Neural cell (in vitro differentiated cells): Measurements from ENCODE around the gene RPS24. TPM values are rescaled to one million over a fixed set of nuclear protein-coding genes. Genes with fewer than 3 reads are reported as not detected.

ENCODE experiments used
- H2AFZ ChIP-seq: fragments of 200-600, 300-800 bp; sonication (generic), shearing (Covaris generic); 2 replicates; pipeline ENCODE4 v1.6.0; 2014; ENCODE audit warnings: low read depth, mild to moderate bottlenecking, antibody characterized with exemption, low read length, moderate library complexity
- H3F3A ChIP-seq: fragments of 200-600 bp; shearing (Covaris generic); 2 replicates; pipeline ENCODE4 v1.6.1; 2016; ENCODE audit warnings: mild to moderate bottlenecking, moderate library complexity, mixed read lengths, antibody characterized with exemption, low read length; ENCODE audit not compliant: insufficient read depth, poor library complexity, severe bottlenecking
- H3K27ac ChIP-seq: fragments of 200-600, 300-800 bp; sonication (generic), shearing (Covaris generic); 2 replicates; pipeline ENCODE4 v1.5.1; 2014; ENCODE audit warnings: mild to moderate bottlenecking, low read length, moderate library complexity
- H3K27me3 ChIP-seq: fragments of 300-800, 200-600 bp; sonication (generic), shearing (Covaris generic); 2 replicates; pipeline ENCODE4 v1.6.0; 2014; ENCODE audit warnings: mild to moderate bottlenecking, low read depth, low read length, moderate library complexity; ENCODE audit not compliant: insufficient read depth
- H3K36me3 ChIP-seq: fragments of 300-800, 200-600 bp; sonication (generic), shearing (Covaris generic); 2 replicates; pipeline ENCODE4 v1.5.1; 2014; ENCODE audit warnings: mild to moderate bottlenecking, antibody characterized with exemption, low read length, moderate library complexity; ENCODE audit not compliant: insufficient read depth
- H3K4me2 ChIP-seq: fragments of 300-800, 200-600 bp; sonication (generic), shearing (Covaris generic); 2 replicates; pipeline ENCODE4 v1.6.0; 2014; ENCODE audit warnings: mild to moderate bottlenecking, low read length
- H3K4me3 ChIP-seq: fragments of 300-800, 200-600 bp; sonication (generic), shearing (Covaris generic); 2 replicates; pipeline ENCODE4 v1.5.1; 2014; ENCODE audit warnings: mild to moderate bottlenecking, low read length, moderate library complexity
- H3K79me2 ChIP-seq: fragments of 200-600 bp; shearing (Covaris generic); replicated peaks from 2 replicates; pipeline ENCODE4 v1.6.0; 2014; ENCODE audit warnings: mild to moderate bottlenecking, low read length, moderate library complexity; ENCODE audit not compliant: insufficient read depth
- H3K9ac ChIP-seq: fragments of 300-800, 200-600 bp; sonication (generic), shearing (Covaris generic); 2 replicates; pipeline ENCODE4 v1.6.1; 2016; ENCODE audit warnings: mild to moderate bottlenecking, low read length, mixed read lengths
- H3K9me2 ChIP-seq: fragments of 200-600 bp; shearing (Covaris generic); 2 replicates; pipeline ENCODE4 v1.6.1; 2016; ENCODE audit warnings: mild to moderate bottlenecking, low read length, mixed read lengths; ENCODE audit not compliant: insufficient read depth
- H3K9me3 ChIP-seq: fragments of 200-600, 300-800 bp; sonication (generic), shearing (Covaris generic); 2 replicates; pipeline ENCODE4 v1.6.1; 2016; ENCODE audit warnings: mild to moderate bottlenecking, mixed run types, low read length, moderate library complexity, mixed read lengths
- H4K20me1 ChIP-seq: fragments of 200-600 bp; shearing (Covaris generic); 2 replicates; pipeline ENCODE4 v1.6.1; 2016; ENCODE audit warnings: mild to moderate bottlenecking, mixed run types; ENCODE audit not compliant: insufficient read depth
- EP300 ChIP-seq: fragments of 450-650 bp; conservative IDR thresholded peaks from 2 replicates; pipeline ENCODE4 v1.6.1; 2014; ENCODE audit warnings: antibody characterized with exemption, mild to moderate bottlenecking, moderate library complexity; ENCODE audit not compliant: poor library complexity, severe bottlenecking
- EZH2 ChIP-seq: fragments of 200-600, 300-800 bp; shearing (Covaris generic), sonication (generic); IDR thresholded peaks from 2 replicates; pipeline ENCODE4 v1.6.1; 2014; ENCODE audit warnings: antibody characterized with exemption, low read length, borderline replicate concordance, mild to moderate bottlenecking; ENCODE audit not compliant: insufficient read depth, poor library complexity, severe bottlenecking
- MXI1 ChIP-seq: fragments of 450-650 bp; conservative IDR thresholded peaks from 2 replicates; pipeline ENCODE4 v1.6.1; 2014; ENCODE audit warnings: antibody characterized with exemption, mild to moderate bottlenecking; ENCODE audit not compliant: poor library complexity, severe bottlenecking
- POLR2AphosphoS5 ChIP-seq: IDR thresholded peaks from 2 replicates; pipeline ENCODE4 v1.6.1; 2012
- RAD21 ChIP-seq: fragments of 450-650 bp; conservative IDR thresholded peaks from 2 replicates; pipeline ENCODE4 v1.6.1; 2014; ENCODE audit warnings: antibody characterized with exemption, mild to moderate bottlenecking, moderate library complexity
- SMC3 ChIP-seq: fragments of 450-650 bp; conservative IDR thresholded peaks from 2 replicates; pipeline ENCODE4 v1.6.1; 2014; ENCODE audit warnings: antibody characterized with exemption, mild to moderate bottlenecking, moderate library complexity; ENCODE audit not compliant: poor library complexity
- TAF1 ChIP-seq: IDR thresholded peaks from 2 replicates; pipeline ENCODE4 v1.6.1; 2012; ENCODE audit warnings: low read depth
- polyA plus RNA-seq: library from polyadenylated mRNA; depleted of rRNA; stranded (reverse); fragments of >200 nt; gene quantifications from 2 replicates; pipeline ENCODE4 v1.2.3, GENCODE V29; 2014
- TF ChIP-seq, protein P1 (sequence below): fragments of 450-650 bp; IDR thresholded peaks from 2 replicates; pipeline ENCODE4 v1.5.1; 2014; ENCODE audit warnings: antibody characterized with exemption, mild to moderate bottlenecking, moderate library complexity; ENCODE audit not compliant: poor library complexity, severe bottlenecking
- TF ChIP-seq, protein P2 (sequence below): IDR thresholded peaks from 2 replicates; pipeline ENCODE4 v1.6.1; 2012; ENCODE audit warnings: borderline replicate concordance

Gene RPS24
- polyA plus RNA-seq, 1 donor from 2014 or later, result 2,734 TPM

DNA sequence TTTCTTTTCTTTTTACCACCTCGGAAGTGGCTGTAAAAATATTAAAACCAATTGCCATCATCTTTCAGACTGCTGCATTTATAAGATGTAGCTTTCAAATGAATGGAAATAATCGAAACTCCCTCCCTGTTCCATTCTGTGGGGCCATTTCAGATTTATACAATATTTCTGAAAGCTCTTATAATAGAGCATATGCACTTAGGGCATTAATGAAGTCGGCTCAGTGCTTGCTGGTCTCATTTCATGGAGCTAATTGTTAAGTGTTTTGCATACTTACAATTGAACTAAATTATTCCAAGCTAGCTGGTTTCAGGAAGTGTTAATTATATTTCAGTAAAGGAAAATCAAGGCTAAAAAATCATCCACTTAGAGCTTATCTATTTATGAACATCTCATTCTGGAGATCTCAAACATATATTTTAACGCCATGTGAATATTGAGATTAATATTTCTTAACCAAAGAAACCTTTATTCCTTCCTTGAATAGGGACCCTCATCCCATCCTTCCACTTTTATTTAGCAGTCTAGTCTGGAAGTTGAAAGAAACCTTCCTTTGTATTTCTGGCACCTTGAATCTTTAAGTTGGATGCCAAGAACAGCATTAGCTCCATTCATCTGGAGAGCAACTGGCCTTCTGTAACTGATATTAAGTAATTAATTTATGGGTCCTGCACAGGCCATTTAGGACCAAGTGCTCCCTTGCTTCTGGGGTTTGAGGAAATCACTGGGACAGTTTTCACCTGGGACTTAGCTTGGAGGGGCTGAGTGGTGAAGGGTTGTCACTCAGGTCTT, 45.1 kb downstream of the RPS24 start:
- Histone ChIP-seq H3K36me3 (no peaks in the 10 kb centered on the region), H3K27ac (no peak overlapping the region), H3K79me2 (no peaks in the 10 kb centered on the region), H2AFZ (no peak overlapping the region), H3K4me3 (no peak overlapping the region), H3K9me2 (no peaks in the 10 kb centered on the region), H3K9ac (no peak overlapping the region), H3F3A (no peaks in the 10 kb centered on the region), H3K4me2 (no peak overlapping the region), H3K27me3 (no peaks in the 10 kb centered on the region), H4K20me1 (no peaks in the 10 kb centered on the region), H3K9me3 (no peaks in the 10 kb centered on the region)
- TF ChIP-seq SMC3 (no peak), RAD21 (no peak), TAF1 (no peak)
- TF ChIP-seq, protein P1, sequence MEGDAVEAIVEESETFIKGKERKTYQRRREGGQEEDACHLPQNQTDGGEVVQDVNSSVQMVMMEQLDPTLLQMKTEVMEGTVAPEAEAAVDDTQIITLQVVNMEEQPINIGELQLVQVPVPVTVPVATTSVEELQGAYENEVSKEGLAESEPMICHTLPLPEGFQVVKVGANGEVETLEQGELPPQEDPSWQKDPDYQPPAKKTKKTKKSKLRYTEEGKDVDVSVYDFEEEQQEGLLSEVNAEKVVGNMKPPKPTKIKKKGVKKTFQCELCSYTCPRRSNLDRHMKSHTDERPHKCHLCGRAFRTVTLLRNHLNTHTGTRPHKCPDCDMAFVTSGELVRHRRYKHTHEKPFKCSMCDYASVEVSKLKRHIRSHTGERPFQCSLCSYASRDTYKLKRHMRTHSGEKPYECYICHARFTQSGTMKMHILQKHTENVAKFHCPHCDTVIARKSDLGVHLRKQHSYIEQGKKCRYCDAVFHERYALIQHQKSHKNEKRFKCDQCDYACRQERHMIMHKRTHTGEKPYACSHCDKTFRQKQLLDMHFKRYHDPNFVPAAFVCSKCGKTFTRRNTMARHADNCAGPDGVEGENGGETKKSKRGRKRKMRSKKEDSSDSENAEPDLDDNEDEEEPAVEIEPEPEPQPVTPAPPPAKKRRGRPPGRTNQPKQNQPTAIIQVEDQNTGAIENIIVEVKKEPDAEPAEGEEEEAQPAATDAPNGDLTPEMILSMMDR, result no peak

GRCh38 chr10:78079411-78079810, 45.7 kb downstream of the RPS24 start:
- Histone ChIP-seq H3K36me3 (no peaks in the 10 kb centered on the region), H3F3A (no peaks in the 10 kb centered on the region), H3K4me2 (no peak overlapping the region), H3K9ac (no peak overlapping the region), H3K27me3 (no peaks in the 10 kb centered on the region), H3K4me3 (no peak overlapping the region), H3K9me2 (no peaks in the 10 kb centered on the region), H3K9me3 (no peaks in the 10 kb centered on the region), H4K20me1 (no peaks in the 10 kb centered on the region), H2AFZ (no peak overlapping the region), H3K27ac (no peak overlapping the region), H3K79me2 (no peaks in the 10 kb centered on the region)
- TF ChIP-seq MXI1, result no peak

- Histone ChIP-seq H3F3A (no peaks in the 10 kb centered on the region), H4K20me1 (no peaks in the 10 kb centered on the region), H3K27ac (no peak overlapping the region), H3K9ac (no peak overlapping the region), H2AFZ (no peak overlapping the region), H3K9me3 (no peaks in the 10 kb centered on the region), H3K4me2 (no peak overlapping the region), H3K27me3 (no peaks in the 10 kb centered on the region), H3K9me2 (no peaks in the 10 kb centered on the region), H3K36me3 (no peaks in the 10 kb centered on the region), H3K4me3 (no peak overlapping the region), H3K79me2 (no peaks in the 10 kb centered on the region)
- TF ChIP-seq, protein P1, result no peak
- no peak for TF ChIP-seq EP300
- no peak for TF ChIP-seq EZH2
- TF ChIP-seq POLR2AphosphoS5, result no peak
- TF ChIP-seq MXI1, result no peak
- TF ChIP-seq, protein P2, sequence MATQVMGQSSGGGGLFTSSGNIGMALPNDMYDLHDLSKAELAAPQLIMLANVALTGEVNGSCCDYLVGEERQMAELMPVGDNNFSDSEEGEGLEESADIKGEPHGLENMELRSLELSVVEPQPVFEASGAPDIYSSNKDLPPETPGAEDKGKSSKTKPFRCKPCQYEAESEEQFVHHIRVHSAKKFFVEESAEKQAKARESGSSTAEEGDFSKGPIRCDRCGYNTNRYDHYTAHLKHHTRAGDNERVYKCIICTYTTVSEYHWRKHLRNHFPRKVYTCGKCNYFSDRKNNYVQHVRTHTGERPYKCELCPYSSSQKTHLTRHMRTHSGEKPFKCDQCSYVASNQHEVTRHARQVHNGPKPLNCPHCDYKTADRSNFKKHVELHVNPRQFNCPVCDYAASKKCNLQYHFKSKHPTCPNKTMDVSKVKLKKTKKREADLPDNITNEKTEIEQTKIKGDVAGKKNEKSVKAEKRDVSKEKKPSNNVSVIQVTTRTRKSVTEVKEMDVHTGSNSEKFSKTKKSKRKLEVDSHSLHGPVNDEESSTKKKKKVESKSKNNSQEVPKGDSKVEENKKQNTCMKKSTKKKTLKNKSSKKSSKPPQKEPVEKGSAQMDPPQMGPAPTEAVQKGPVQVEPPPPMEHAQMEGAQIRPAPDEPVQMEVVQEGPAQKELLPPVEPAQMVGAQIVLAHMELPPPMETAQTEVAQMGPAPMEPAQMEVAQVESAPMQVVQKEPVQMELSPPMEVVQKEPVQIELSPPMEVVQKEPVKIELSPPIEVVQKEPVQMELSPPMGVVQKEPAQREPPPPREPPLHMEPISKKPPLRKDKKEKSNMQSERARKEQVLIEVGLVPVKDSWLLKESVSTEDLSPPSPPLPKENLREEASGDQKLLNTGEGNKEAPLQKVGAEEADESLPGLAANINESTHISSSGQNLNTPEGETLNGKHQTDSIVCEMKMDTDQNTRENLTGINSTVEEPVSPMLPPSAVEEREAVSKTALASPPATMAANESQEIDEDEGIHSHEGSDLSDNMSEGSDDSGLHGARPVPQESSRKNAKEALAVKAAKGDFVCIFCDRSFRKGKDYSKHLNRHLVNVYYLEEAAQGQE, result no peak
- no peak for TF ChIP-seq RAD21
Measured at GRCh38 chr10:78081292-78081691, 47.6 kb downstream of the RPS24 start.
